Measurements from ENCODE around the gene CARF.
"Not testable (repeated sequence)": the region's sequence is repeated elsewhere in the genome, so short reads cannot be mapped to it uniquely, and the experiment has no call there.

Gene CARF

GRCh38 chr2:202944408-202944807 lies 32.3 kb downstream of the CARF start:
- TF ChIP-seq ZFX (IDR thresholded peaks at IDR 0.05) (no peak), CTCF (conservative IDR thresholded peaks at IDR 0.05) (no peak)
- H3K27ac ChIP-seq = no peak overlapping the region

GRCh38 chr2:202944816-202945215 lies 32.7 kb downstream of the CARF start:
- TF ChIP-seq CTCF (conservative IDR thresholded peaks at IDR 0.05) (no peak), ZFX (IDR thresholded peaks at IDR 0.05) (no peak)
- no peak overlapping the region for H3K27ac ChIP-seq

- H3K27ac ChIP-seq = no peak overlapping the region
- TF ChIP-seq CTCF (conservative IDR thresholded peaks at IDR 0.05) (no peak), ZFX (IDR thresholded peaks at IDR 0.05) (no peak)
Measured at GRCh38 chr2:202945497-202945896, 33.4 kb downstream of the CARF start.

- H3K27ac ChIP-seq = not testable (repeated sequence)
Measured at GRCh38 chr2:202949333-202949732, 37.3 kb downstream of the CARF start.

- TF ChIP-seq ZFX (IDR thresholded peaks at IDR 0.05) (no peak), CTCF (conservative IDR thresholded peaks at IDR 0.05) (no peak)
- no peak overlapping the region for H3K27ac ChIP-seq
Measured at GRCh38 chr2:202950592-202950991, 38.5 kb downstream of the CARF start.

- no peak overlapping the region for H3K27ac ChIP-seq
- TF ChIP-seq CTCF (conservative IDR thresholded peaks at IDR 0.05) (no peak), ZFX (IDR thresholded peaks at IDR 0.05) (no peak)
Measured at GRCh38 chr2:202960524-202960923, 48.4 kb downstream of the CARF start.

GRCh38 chr2:202963712-202964111 lies 51.6 kb downstream of the CARF start:
- no peak overlapping the region for H3K27ac ChIP-seq
- TF ChIP-seq ZFX (IDR thresholded peaks at IDR 0.05) (no peak), CTCF (conservative IDR thresholded peaks at IDR 0.05) (no peak)

GRCh38 chr2:202965810-202966460 lies 53.9 kb downstream of the CARF start:
- H3K27ac ChIP-seq = no peak overlapping the region
- TF ChIP-seq CTCF (conservative IDR thresholded peaks at IDR 0.05) (no peak), ZFX (IDR thresholded peaks at IDR 0.05) (no peak)

GRCh38 chr2:202969404-202969803 lies 57.3 kb downstream of the CARF start:
- not testable (repeated sequence) for H3K27ac ChIP-seq

Data from C4-2B (cell line).